GM18909 (cell line): ENCODE measurements around the gene NEDD8.
"Not testable (repeated sequence)": the region's sequence is repeated elsewhere in the genome, so short reads cannot be mapped to it uniquely, and the experiment has no call there.

Source experiments
- ATAC-seq: cut with Tn5 transposase; IDR thresholded peaks from one replicate; pipeline ENCODE4 v1.9.1; 2021; ENCODE audit warnings: mild to moderate bottlenecking; ENCODE audit not compliant: unreplicated experiment, poor library complexity

The NEDD8 gene

GRCh38 chr14:24203249-24203886 is 28.8 kb downstream of the NEDD8 start:
- ATAC-seq: not testable (repeated sequence)

- ATAC-seq: not testable (repeated sequence)
Measured at GRCh38 chr14:24202538-24202937, 29.6 kb downstream of the NEDD8 start.

GRCh38 chr14:24198814-24199524 is 33.2 kb downstream of the NEDD8 start:
- ATAC-seq: no peak

GRCh38 chr14:24197056-24197450 is 35.1 kb downstream of the NEDD8 start:
- ATAC-seq: no peak

GRCh38 chr14:24196071-24197055 is 35.8 kb downstream of the NEDD8 start:
- ATAC-seq: no peak

- ATAC-seq: peak; percentile 92
Measured at GRCh38 chr14:24195186-24196070, 36.7 kb downstream of the NEDD8 start, which contains the start of gene TM9SF1. TSS of gene TM9SF1 (minus strand) at chr14:24195441. CDS start at chr14:24195019, 422 bp downstream.

GRCh38 chr14:24194873-24195185 is 37.3 kb downstream of the NEDD8 start:
- ATAC-seq: no peak

- no peak for ATAC-seq
Measured at GRCh38 chr14:24194186-24194872, 37.8 kb downstream of the NEDD8 start.

GRCh38 chr14:24192933-24193332 is 39.2 kb downstream of the NEDD8 start:
- ATAC-seq: no peak

- ATAC-seq: no peak
Measured at GRCh38 chr14:24190416-24190815, 41.8 kb downstream of the NEDD8 start.

GRCh38 chr14:24189460-24189859 is 42.7 kb downstream of the NEDD8 start:
- ATAC-seq: no peak

GRCh38 chr14:24189059-24189375 is 43.1 kb downstream of the NEDD8 start:
- no peak for ATAC-seq

GRCh38 chr14:24188251-24189058 is 43.7 kb downstream of the NEDD8 start, which contains the start of gene IPO4:
TSS of gene IPO4 (minus strand) at chr14:24188816. CDS start at chr14:24188787, 29 bp downstream.
- peak; percentile 92 for ATAC-seq

- ATAC-seq: no peak
Measured at GRCh38 chr14:24187539-24187915, 44.6 kb downstream of the NEDD8 start.

GRCh38 chr14:24186831-24187538 is 45.2 kb downstream of the NEDD8 start:
- ATAC-seq: no peak

- ATAC-seq: no peak
Measured at GRCh38 chr14:24185741-24186140, 46.4 kb downstream of the NEDD8 start.

GRCh38 chr14:24185026-24185425 is 47.1 kb downstream of the NEDD8 start:
- ATAC-seq: no peak
